Measurements from ENCODE around the gene NANS.

The NANS gene

GRCh38 chr9:98130576-98131228, 74.2 kb downstream of the NANS start:
- no peak for DNase-seq

- DNase-seq: no peak
Observed at GRCh38 chr9:98132158-98132557, 75.6 kb downstream of the NANS start.
